Lower leg skin (tissue), 3 donors: ENCODE results near the gene BRICD5.

Experiments
- POLR2A ChIP-seq, 2 donors: fragments of 450-650 bp; IDR thresholded peaks; one replicate each; pipeline ENCODE4 v1.6.1; 2016 to 2017; ENCODE audit warnings: antibody characterized with exemption in 2 of 2, mild to moderate bottlenecking in 1 of 2, moderate library complexity in 1 of 2
- TF ChIP-seq, protein P1 (sequence below), 3 donors: fragments of 450-650 bp; IDR thresholded peaks; one replicate each; pipeline ENCODE4 v1.5.1; 2016; ENCODE audit warnings: antibody characterized with exemption in 3 of 3, mild to moderate bottlenecking in 3 of 3, moderate library complexity in 2 of 3

DNA sequence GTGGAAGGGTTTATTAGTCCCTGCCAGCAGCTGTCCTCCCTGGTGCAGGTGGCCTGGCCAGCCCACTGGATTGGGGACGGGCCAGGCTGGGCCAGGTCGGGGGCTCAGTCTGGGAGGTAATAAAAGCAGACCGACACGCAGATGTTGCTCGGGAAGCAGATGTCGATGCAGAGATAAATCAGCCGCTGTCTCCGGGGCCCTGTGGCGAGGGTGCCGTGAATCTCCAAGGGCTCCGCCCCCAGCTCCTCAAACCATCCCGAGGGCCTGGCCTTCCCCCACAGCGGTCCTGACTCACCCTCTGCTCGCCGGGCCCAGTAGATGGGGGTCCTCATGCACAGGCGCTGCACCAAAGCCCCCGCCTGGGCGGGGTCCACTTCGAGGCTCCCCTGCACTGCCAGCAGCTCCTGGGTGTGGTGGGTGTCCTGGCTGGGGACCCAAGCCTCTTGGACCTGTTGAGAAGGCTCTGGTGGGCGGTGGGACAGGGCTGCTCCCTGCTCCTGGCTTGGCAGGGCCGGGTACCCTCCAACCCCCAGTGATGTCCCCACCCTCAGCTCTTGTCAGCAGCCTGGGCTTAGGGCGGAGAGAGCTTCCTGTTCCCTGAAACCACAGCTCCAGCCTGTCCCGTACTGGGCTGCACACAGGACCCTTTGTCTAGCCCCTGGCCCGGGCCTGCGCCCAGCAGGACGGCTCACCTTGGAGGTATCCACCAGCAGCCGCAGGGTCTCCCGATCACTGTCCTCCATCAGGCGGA is 1.2 kb downstream of the BRICD5 start:
- TF ChIP-seq, protein P1, sequence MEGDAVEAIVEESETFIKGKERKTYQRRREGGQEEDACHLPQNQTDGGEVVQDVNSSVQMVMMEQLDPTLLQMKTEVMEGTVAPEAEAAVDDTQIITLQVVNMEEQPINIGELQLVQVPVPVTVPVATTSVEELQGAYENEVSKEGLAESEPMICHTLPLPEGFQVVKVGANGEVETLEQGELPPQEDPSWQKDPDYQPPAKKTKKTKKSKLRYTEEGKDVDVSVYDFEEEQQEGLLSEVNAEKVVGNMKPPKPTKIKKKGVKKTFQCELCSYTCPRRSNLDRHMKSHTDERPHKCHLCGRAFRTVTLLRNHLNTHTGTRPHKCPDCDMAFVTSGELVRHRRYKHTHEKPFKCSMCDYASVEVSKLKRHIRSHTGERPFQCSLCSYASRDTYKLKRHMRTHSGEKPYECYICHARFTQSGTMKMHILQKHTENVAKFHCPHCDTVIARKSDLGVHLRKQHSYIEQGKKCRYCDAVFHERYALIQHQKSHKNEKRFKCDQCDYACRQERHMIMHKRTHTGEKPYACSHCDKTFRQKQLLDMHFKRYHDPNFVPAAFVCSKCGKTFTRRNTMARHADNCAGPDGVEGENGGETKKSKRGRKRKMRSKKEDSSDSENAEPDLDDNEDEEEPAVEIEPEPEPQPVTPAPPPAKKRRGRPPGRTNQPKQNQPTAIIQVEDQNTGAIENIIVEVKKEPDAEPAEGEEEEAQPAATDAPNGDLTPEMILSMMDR (IDR thresholded peaks at IDR 0.05): no peak
- TF ChIP-seq POLR2A (IDR thresholded peaks at IDR 0.05): no peak
